GM08714 (cell line): ENCODE data around the gene MEP1A.
"Not testable (repeated sequence)": the region's sequence is repeated elsewhere in the genome, so short reads cannot be mapped to it uniquely, and the experiment has no call there.

Experiments used
- H3K4me3 ChIP-seq: fragments of 200-500 bp; sonication (Bioruptor generic); 2 replicates; pipeline ENCODE4 v1.5.1; 2014; ENCODE audit warnings: mild to moderate bottlenecking, low read length, inconsistent platforms
- ZNF274 ChIP-seq: IDR thresholded peaks from 2 replicates; pipeline ENCODE4 v1.6.1; 2012; ENCODE audit warnings: mild to moderate bottlenecking, low read depth, low read length

Gene MEP1A

GRCh38 chr6:46792635-46793034 lies 554 bp upstream of the MEP1A start:
- TF ChIP-seq ZNF274, result no peak
- no peak overlapping the region for H3K4me3 ChIP-seq

GRCh38 chr6:46794068-46794467 lies 879 bp downstream of the MEP1A start:
- no peak for TF ChIP-seq ZNF274
- H3K4me3 ChIP-seq, result no peak overlapping the region

- no peak overlapping the region for H3K4me3 ChIP-seq
- no peak for TF ChIP-seq ZNF274
Observed at GRCh38 chr6:46795816-46796215, 2.6 kb downstream of the MEP1A start.

GRCh38 chr6:46796848-46797580 lies 3.8 kb downstream of the MEP1A start:
- no peak overlapping the region for H3K4me3 ChIP-seq
- no peak for TF ChIP-seq ZNF274

- TF ChIP-seq ZNF274, result no peak
- no peak overlapping the region for H3K4me3 ChIP-seq
Observed at GRCh38 chr6:46799657-46800056, 6.5 kb downstream of the MEP1A start.

GRCh38 chr6:46808806-46809205 lies 15.6 kb downstream of the MEP1A start:
- H3K4me3 ChIP-seq, result no peak overlapping the region
- no peak for TF ChIP-seq ZNF274

- TF ChIP-seq ZNF274, result no peak
- H3K4me3 ChIP-seq, result no peak overlapping the region
Observed at GRCh38 chr6:46815130-46815529, 21.9 kb downstream of the MEP1A start.

GRCh38 chr6:46816626-46817025 lies 23.4 kb downstream of the MEP1A start:
- TF ChIP-seq ZNF274, result no peak
- H3K4me3 ChIP-seq, result no peak overlapping the region

- no peak for TF ChIP-seq ZNF274
- H3K4me3 ChIP-seq, result no peak overlapping the region
Observed at GRCh38 chr6:46819561-46819960, 26.4 kb downstream of the MEP1A start.

- H3K4me3 ChIP-seq, result no peak overlapping the region
- no peak for TF ChIP-seq ZNF274
Observed at GRCh38 chr6:46821458-46821881, 28.3 kb downstream of the MEP1A start.

- TF ChIP-seq ZNF274, result no peak
- no peak overlapping the region for H3K4me3 ChIP-seq
Observed at GRCh38 chr6:46828939-46829338, 35.8 kb downstream of the MEP1A start.

- TF ChIP-seq ZNF274, result no peak
- no peak overlapping the region for H3K4me3 ChIP-seq
Observed at GRCh38 chr6:46832816-46833215, 39.6 kb downstream of the MEP1A start.

- not testable (repeated sequence) for H3K4me3 ChIP-seq
Observed at GRCh38 chr6:46834257-46834916, 41.2 kb downstream of the MEP1A start.

GRCh38 chr6:46834991-46835390 lies 41.8 kb downstream of the MEP1A start:
- H3K4me3 ChIP-seq, result not testable (repeated sequence)

GRCh38 chr6:46838033-46838432 lies 44.8 kb downstream of the MEP1A start:
- TF ChIP-seq ZNF274, result no peak
- H3K4me3 ChIP-seq, result no peak overlapping the region

- not testable (repeated sequence) for H3K4me3 ChIP-seq
Observed at GRCh38 chr6:46842252-46842846, 49.2 kb downstream of the MEP1A start.
